Natural killer cell (primary cell): ENCODE results near the gene CMTM8. TPM values are rescaled to one million over a fixed set of nuclear protein-coding genes. Genes with fewer than 3 reads are reported as not detected.
"Not testable (repeated sequence)": the region's sequence is repeated elsewhere in the genome, so short reads cannot be mapped to it uniquely, and the experiment has no call there.

Experiments
- ATAC-seq, 3 donors: fragments of 150-1000 bp in 2 of 3; fragments of 200-7000 bp in 1 of 3; cut with Tn5 transposase; 1 replicate in 1 of 3; 2 replicates in 2 of 3; pipeline ENCODE4 v1.10.0; 2021; ENCODE audit warnings: mild to moderate bottlenecking in 2 of 3, moderate library complexity in 2 of 3
- DNase-seq, 2 donors: peaks; one replicate each; pipeline versions ENCODE4 v3.0.0 to v3.0.0-alpha.2; 2013 to 2021; ENCODE audit warnings: mixed read lengths in 1 of 2
- H3K27ac ChIP-seq: one replicate; pipeline ENCODE4 v1.5.1; 2013; ENCODE audit warnings: mild to moderate bottlenecking, low read length
- H3K27me3 ChIP-seq: one replicate; pipeline ENCODE4 v1.6.1; 2013; ENCODE audit warnings: low read length; ENCODE audit not compliant: control insufficient read depth, insufficient read depth
- H3K36me3 ChIP-seq: one replicate; pipeline ENCODE4 v1.6.1; 2013; ENCODE audit warnings: low read length; ENCODE audit not compliant: control insufficient read depth, insufficient read depth
- H3K4me1 ChIP-seq: one replicate; pipeline ENCODE4 v1.6.1; 2013; ENCODE audit warnings: low read length; ENCODE audit not compliant: control insufficient read depth, insufficient read depth
- H3K4me3 ChIP-seq: one replicate; pipeline ENCODE4 v1.5.1; 2013; ENCODE audit warnings: low read length
- H3K9me3 ChIP-seq: one replicate; pipeline ENCODE4 v1.6.1; 2013; ENCODE audit warnings: low read length; ENCODE audit not compliant: control insufficient read depth, insufficient read depth
- H3K27ac Mint-ChIP-seq, 2 donors: one replicate each; pipeline ENCODE4 v1.8.0; 2022; ENCODE audit warnings: mild to moderate bottlenecking in 2 of 2, mixed read lengths in 2 of 2, moderate library complexity in 1 of 2
- H3K27me3 Mint-ChIP-seq, 2 donors: one replicate each; pipeline ENCODE4 v1.8.0; 2022; ENCODE audit warnings: low read depth in 2 of 2, mixed read lengths in 2 of 2
- H3K36me3 Mint-ChIP-seq: one replicate; pipeline ENCODE4 v1.8.0; 2022; ENCODE audit warnings: mixed read lengths
- H3K4me1 Mint-ChIP-seq, 2 donors: one replicate each; pipeline ENCODE4 v1.8.0; 2022; ENCODE audit warnings: mixed read lengths in 2 of 2
- H3K4me3 Mint-ChIP-seq: one replicate; pipeline ENCODE4 v1.8.0; 2022; ENCODE audit warnings: mild to moderate bottlenecking, moderate library complexity, mixed read lengths
- H3K9me3 Mint-ChIP-seq, 2 donors: one replicate each; pipeline ENCODE4 v1.8.0; 2022; ENCODE audit warnings: mixed read lengths in 2 of 2
- WGBS: methylation state at CpG from one replicate; pipeline ENCODE4 v1.1.7; 2013; ENCODE audit warnings: missing lambda C conversion rate; ENCODE audit not compliant: insufficient coverage; 5-methylcytosine and 5-hydroxymethylcytosine counted together
- intact Hi-C: fragments of 100-400 bp; cut with micrococcal nuclease; formaldehyde crosslinking; loops from one replicate; pipeline ENCODE4 v1.14.2; 2022
- total RNA-seq, 4 donors: library from RNA; stranded (reverse); fragments of 120-200 nt in 1 of 4; gene quantifications; one replicate each; pipeline versions ENCODE4 v1.2.3 to v1.2.4, GENCODE V29; 2013 to 2022
- TF ChIP-seq, protein P1 (sequence below): fragments of 200-600 bp; IDR thresholded peaks from one replicate; pipeline ENCODE4 v1.8.0; 2022; ENCODE audit warnings: antibody characterized with exemption

The CMTM8 gene
- total RNA-seq, 3 donors from 2014 or later (not counting 1 experiment from before 2014, with no cell fraction given): 0.31 to 0.88 (median 0.83) TPM

DNA sequence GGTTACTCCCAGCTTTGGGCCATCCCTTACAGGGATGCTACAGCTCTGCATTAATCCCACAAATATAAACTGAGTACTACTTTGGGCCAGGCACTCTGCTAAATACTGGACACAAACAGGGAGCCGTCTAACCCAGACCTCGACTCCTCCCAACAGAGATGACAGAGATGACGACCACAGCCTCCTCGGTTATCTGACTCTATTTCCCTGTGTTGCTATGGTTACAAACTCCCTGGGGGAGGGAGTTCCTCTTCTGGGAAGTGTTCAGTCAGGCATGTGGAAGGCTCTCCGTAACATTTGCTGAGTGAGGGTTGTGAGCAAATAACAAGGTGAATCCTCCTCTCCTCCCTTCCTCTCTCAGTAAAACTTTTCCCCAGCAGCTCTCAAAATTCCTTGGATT, 146.5 kb downstream of the CMTM8 start:
- Histone ChIP-seq H3K4me3 (no peak overlapping the region), H3K4me1 (no peaks in the 10 kb centered on the region), H3K27me3 (no peaks in the 10 kb centered on the region), H3K36me3 (no peaks in the 10 kb centered on the region), H3K9me3 (no peaks in the 10 kb centered on the region), H3K27ac (no peak overlapping the region)
- TF ChIP-seq, protein P1, sequence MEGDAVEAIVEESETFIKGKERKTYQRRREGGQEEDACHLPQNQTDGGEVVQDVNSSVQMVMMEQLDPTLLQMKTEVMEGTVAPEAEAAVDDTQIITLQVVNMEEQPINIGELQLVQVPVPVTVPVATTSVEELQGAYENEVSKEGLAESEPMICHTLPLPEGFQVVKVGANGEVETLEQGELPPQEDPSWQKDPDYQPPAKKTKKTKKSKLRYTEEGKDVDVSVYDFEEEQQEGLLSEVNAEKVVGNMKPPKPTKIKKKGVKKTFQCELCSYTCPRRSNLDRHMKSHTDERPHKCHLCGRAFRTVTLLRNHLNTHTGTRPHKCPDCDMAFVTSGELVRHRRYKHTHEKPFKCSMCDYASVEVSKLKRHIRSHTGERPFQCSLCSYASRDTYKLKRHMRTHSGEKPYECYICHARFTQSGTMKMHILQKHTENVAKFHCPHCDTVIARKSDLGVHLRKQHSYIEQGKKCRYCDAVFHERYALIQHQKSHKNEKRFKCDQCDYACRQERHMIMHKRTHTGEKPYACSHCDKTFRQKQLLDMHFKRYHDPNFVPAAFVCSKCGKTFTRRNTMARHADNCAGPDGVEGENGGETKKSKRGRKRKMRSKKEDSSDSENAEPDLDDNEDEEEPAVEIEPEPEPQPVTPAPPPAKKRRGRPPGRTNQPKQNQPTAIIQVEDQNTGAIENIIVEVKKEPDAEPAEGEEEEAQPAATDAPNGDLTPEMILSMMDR: no peak
- DNase-seq (no peak), ATAC-seq (no peak)
- Mint-ChIP-seq H3K9me3 (no peaks in the 10 kb centered on the region), H3K4me3 (no peak overlapping the region), H3K4me1 (no peaks in the 10 kb centered on the region), H3K27me3 (peaks cover 11 to 12% of the 10 kb centered on the region in 2 donors), H3K27ac (no peak overlapping the region), H3K36me3 (no peaks in the 10 kb centered on the region)
- intact Hi-C loops: no loop called here
- 53% methylated on average over 4 of the region's 5 CpGs for WGBS

DNA sequence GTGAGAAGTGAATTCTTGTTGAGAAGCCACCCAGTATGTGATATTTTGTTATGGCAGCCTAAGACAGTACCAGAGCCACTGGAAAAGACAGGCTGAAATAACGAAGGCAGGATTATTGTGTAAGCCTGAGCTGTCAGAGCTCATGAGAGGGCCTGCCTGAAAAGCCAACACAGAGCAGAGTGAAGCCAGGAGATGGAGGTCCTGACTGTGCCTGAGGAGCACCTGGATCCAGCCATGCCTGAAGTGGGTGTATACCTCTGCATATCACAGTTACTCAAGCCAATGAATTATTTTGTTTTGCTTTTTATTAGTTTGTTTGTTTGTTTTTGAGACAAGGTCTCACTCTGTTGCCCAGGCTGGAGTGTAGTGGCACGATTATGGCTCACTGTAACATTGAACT, 149.0 kb downstream of the CMTM8 start:
- Histone ChIP-seq H3K4me3 (no peak overlapping the region), H3K4me1 (peaks cover 13% of the 10 kb centered on the region), H3K36me3 (no peaks in the 10 kb centered on the region), H3K9me3 (no peaks in the 10 kb centered on the region), H3K27ac (no peak overlapping the region), H3K27me3 (no peaks in the 10 kb centered on the region)
- WGBS: 80% methylated on average over 2 of the region's 2 CpGs
- Mint-ChIP-seq H3K27ac (no peak overlapping the region), H3K4me3 (no peak overlapping the region), H3K27me3 (peaks cover 11 to 12% of the 10 kb centered on the region in 2 donors), H3K36me3 (no peaks in the 10 kb centered on the region), H3K9me3 (no peaks in the 10 kb centered on the region), H3K4me1 (peaks cover 12 to 14% of the 10 kb centered on the region in 2 donors)
- no peak for DNase-seq
- no peak for ATAC-seq
- TF ChIP-seq, protein P1: no peak
- intact Hi-C loops: no loop called here

DNA sequence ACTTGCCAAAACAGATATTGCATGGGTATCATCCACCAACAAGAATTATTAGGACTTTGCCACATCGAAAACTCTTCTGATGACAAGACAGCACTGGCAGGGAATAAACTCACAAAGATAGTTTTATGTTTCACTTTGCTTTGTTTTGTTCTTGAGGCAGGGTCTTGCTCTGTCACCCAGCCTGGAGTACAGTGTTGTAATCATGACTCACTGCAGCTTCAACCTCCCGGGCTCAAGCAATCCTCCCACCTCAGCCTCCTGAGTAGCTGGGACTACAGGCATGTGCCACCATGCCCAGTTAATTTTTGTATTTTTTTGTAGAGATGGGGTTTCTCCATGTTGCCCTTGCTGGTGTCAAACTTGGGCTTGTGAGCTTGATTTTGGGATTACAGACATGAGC, 151.1 kb downstream of the CMTM8 start:
- H3K4me1 Mint-ChIP-seq: peaks cover 28 to 32% of the 10 kb centered on the region in 2 donors
- H3K9me3 ChIP-seq, H3K36me3 Mint-ChIP-seq, H3K27ac Mint-ChIP-seq, H3K36me3 ChIP-seq, H3K9me3 Mint-ChIP-seq, H3K27ac ChIP-seq, ATAC-seq, intact Hi-C loops, DNase-seq, H3K27me3 ChIP-seq, H3K4me3 ChIP-seq, H3K4me3 Mint-ChIP-seq: not testable (repeated sequence)
- H3K27me3 Mint-ChIP-seq: peaks cover 7 to 10% of the 10 kb centered on the region in 2 donors
- WGBS: 100% methylated on average over 2 of the region's 2 CpGs
- peaks cover 21% of the 10 kb centered on the region for H3K4me1 ChIP-seq

DNA sequence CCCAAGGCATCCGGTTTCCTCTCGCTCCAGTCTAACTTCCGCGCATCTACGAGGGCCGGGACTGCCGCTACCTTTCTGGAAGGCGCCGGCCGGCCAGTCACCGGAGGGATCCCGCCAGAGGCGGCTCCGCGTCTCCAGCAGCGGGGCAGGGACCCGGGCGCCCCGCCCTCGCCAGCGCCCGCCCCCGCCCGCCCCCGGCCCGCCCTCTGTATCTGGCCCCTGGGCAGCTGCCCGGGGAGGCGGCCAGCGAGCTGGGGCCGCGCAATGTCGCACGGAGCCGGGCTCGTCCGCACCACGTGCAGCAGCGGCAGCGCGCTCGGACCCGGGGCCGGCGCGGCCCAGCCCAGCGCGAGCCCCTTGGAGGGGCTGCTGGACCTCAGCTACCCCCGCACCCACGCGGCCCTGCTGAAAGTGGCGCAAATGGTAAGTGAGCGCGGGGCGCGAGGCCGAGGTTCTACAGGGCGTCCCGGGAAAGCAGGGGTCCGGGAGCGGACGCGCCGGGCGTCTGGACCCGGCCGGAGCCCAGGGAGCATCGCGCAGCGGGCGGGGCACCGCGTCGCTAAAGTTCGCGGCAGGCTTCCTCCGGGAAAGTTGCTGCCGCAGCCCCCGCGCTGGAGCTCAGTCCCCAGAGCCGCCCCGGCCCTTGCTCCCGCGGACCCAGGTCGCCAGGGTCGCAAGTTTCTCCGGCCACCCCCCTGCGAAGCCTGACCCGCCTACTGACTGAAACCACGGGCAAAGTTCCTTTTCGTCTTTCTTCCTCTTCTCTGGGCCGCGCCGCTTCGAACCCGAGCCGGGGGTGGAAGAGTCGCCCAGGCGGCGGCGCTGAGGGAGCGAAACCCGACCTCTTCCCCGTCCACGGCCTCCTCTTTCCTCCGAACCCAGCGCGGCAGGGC, 153.4 kb downstream of the CMTM8 start, which contains the start of gene CMTM7:
Gene CMTM7 (plus strand): TSS at position 211 of the 893 bp plus-strand sequence. CDS start 54 bp downstream, at position 265.
- H3K4me1 Mint-ChIP-seq: peaks cover 41 to 45% of the 10 kb centered on the region in 2 donors

More for the DNA sequence above, 153.4 kb downstream of the CMTM8 start, which contains the start of gene CMTM7:
- Histone ChIP-seq H3K4me1 (peaks cover 27% of the 10 kb centered on the region), H3K36me3 (no peaks in the 10 kb centered on the region), H3K27me3 (no peaks in the 10 kb centered on the region), H3K27ac (peak within 1 kb of the TSS; percentile 67), H3K9me3 (no peaks in the 10 kb centered on the region), H3K4me3 (peak within 1 kb of the TSS; percentile 79)
- ATAC-seq: peak; percentile 72 to 75 (median 72)
- Mint-ChIP-seq H3K27ac (peak within 1 kb of the TSS; percentile 75 to 92), H3K9me3 (no peaks in the 10 kb centered on the region), H3K27me3 (no peaks in the 10 kb centered on the region), H3K4me3 (peak within 1 kb of the TSS; percentile 96), H3K36me3 (no peaks in the 10 kb centered on the region)
- WGBS: 1% methylated on average over 107 of the region's 107 CpGs
- intact Hi-C loops: loop anchor here (5.0 kb wide), 1 partner anchor 75 kb away; no protein-coding TSS in a partner anchor
- peak; percentile 33 to 77 for DNase-seq
- TF ChIP-seq, protein P1: no peak
